HUES48 (cell line): ENCODE measurements around the gene PDZD2.

Source experiments
- H3K27ac ChIP-seq: one replicate; pipeline ENCODE4 v1.7.0; 2013; ENCODE audit warnings: low read depth, low read length, inconsistent platforms
- H3K27me3 ChIP-seq: 2 replicates; pipeline ENCODE4 v1.6.1; 2013; ENCODE audit warnings: mild to moderate bottlenecking, low read length; ENCODE audit not compliant: control insufficient read depth, insufficient read depth
- H3K36me3 ChIP-seq: 2 replicates; pipeline ENCODE4 v1.6.1; 2013; ENCODE audit warnings: low read length; ENCODE audit not compliant: control insufficient read depth, insufficient read depth
- H3K4me1 ChIP-seq: 2 replicates; pipeline ENCODE4 v1.6.1; 2013; ENCODE audit warnings: mild to moderate bottlenecking, low read length; ENCODE audit not compliant: control insufficient read depth, insufficient read depth
- H3K4me3 ChIP-seq: 2 replicates; pipeline ENCODE4 v1.5.1; 2013; ENCODE audit warnings: mild to moderate bottlenecking, low read depth, low read length
- H3K9ac ChIP-seq: 2 replicates; pipeline ENCODE4 v1.6.1; 2013; ENCODE audit warnings: mild to moderate bottlenecking, low read depth, low read length, moderate library complexity
- H3K9me3 ChIP-seq: 2 replicates; pipeline ENCODE4 v1.6.1; 2013; ENCODE audit warnings: low read length; ENCODE audit not compliant: control insufficient read depth, insufficient read depth

The PDZD2 gene

GRCh38 chr5:31638345-31638744, 586 bp upstream of the PDZD2 start:
- H3K4me1 ChIP-seq = peaks cover 14% of the 10 kb centered on the region
- H3K36me3 ChIP-seq = no peaks in the 10 kb centered on the region
- peak overlapping the region; percentile 84 for H3K4me3 ChIP-seq
- H3K9ac ChIP-seq = no peak overlapping the region
- H3K27ac ChIP-seq = peak overlapping the region; percentile 40
- H3K9me3 ChIP-seq = no peaks in the 10 kb centered on the region
- H3K27me3 ChIP-seq = peaks cover 23% of the 10 kb centered on the region

- Histone ChIP-seq H3K4me3 (peak overlapping the region; percentile 84), H3K27ac (no peak overlapping the region), H3K36me3 (no peaks in the 10 kb centered on the region), H3K9me3 (no peaks in the 10 kb centered on the region), H3K9ac (no peak overlapping the region), H3K27me3 (peaks cover 23% of the 10 kb centered on the region), H3K4me1 (peaks cover 14% of the 10 kb centered on the region)
Measured at GRCh38 chr5:31639481-31640411, 815 bp downstream of the PDZD2 start.

- Histone ChIP-seq H3K4me3 (peak overlapping the region; percentile 84; the same call in 1 of the 2 replicates), H3K9ac (no peak overlapping the region), H3K27me3 (peaks cover 23% of the 10 kb centered on the region), H3K9me3 (no peaks in the 10 kb centered on the region), H3K36me3 (no peaks in the 10 kb centered on the region), H3K27ac (no peak overlapping the region), H3K4me1 (peaks cover 14% of the 10 kb centered on the region)
Measured at GRCh38 chr5:31640573-31640972, 1.6 kb downstream of the PDZD2 start.

- Histone ChIP-seq H3K9me3 (no peaks in the 10 kb centered on the region), H3K36me3 (no peaks in the 10 kb centered on the region), H3K27me3 (peaks cover 23% of the 10 kb centered on the region), H3K4me1 (peaks cover 18% of the 10 kb centered on the region), H3K9ac (no peak overlapping the region), H3K4me3 (no peak overlapping the region), H3K27ac (no peak overlapping the region)
Measured at GRCh38 chr5:31641059-31641458, 2.1 kb downstream of the PDZD2 start.

GRCh38 chr5:31641575-31641974, 2.6 kb downstream of the PDZD2 start:
- H3K27me3 ChIP-seq = peaks cover 23% of the 10 kb centered on the region
- peaks cover 15% of the 10 kb centered on the region for H3K4me1 ChIP-seq
- H3K4me3 ChIP-seq = no peak overlapping the region
- H3K36me3 ChIP-seq = no peaks in the 10 kb centered on the region
- H3K9ac ChIP-seq = no peak overlapping the region
- H3K27ac ChIP-seq = no peak overlapping the region
- no peaks in the 10 kb centered on the region for H3K9me3 ChIP-seq

GRCh38 chr5:31645420-31646081, 6.6 kb downstream of the PDZD2 start:
- Histone ChIP-seq H3K27ac (no peak overlapping the region), H3K4me3 (no peak overlapping the region), H3K27me3 (peaks cover 10% of the 10 kb centered on the region), H3K36me3 (no peaks in the 10 kb centered on the region), H3K9ac (no peak overlapping the region), H3K4me1 (peaks cover 9% of the 10 kb centered on the region), H3K9me3 (no peaks in the 10 kb centered on the region)

- Histone ChIP-seq H3K9ac (no peak overlapping the region), H3K9me3 (no peaks in the 10 kb centered on the region), H3K4me3 (no peak overlapping the region), H3K36me3 (no peaks in the 10 kb centered on the region), H3K27me3 (no peaks in the 10 kb centered on the region), H3K27ac (no peak overlapping the region), H3K4me1 (peaks cover 6% of the 10 kb centered on the region)
Measured at GRCh38 chr5:31648326-31648725, 9.4 kb downstream of the PDZD2 start.

GRCh38 chr5:31651241-31651640, 12.3 kb downstream of the PDZD2 start:
- Histone ChIP-seq H3K36me3 (no peaks in the 10 kb centered on the region), H3K9me3 (no peaks in the 10 kb centered on the region), H3K9ac (no peak overlapping the region), H3K4me3 (no peak overlapping the region), H3K27ac (no peak overlapping the region), H3K4me1 (peaks cover 7% of the 10 kb centered on the region), H3K27me3 (no peaks in the 10 kb centered on the region)

- no peak overlapping the region for H3K4me3 ChIP-seq
- no peak overlapping the region for H3K9ac ChIP-seq
- no peak overlapping the region for H3K27ac ChIP-seq
- H3K27me3 ChIP-seq = no peaks in the 10 kb centered on the region
- no peaks in the 10 kb centered on the region for H3K36me3 ChIP-seq
- H3K4me1 ChIP-seq = peaks cover 18% of the 10 kb centered on the region
- H3K9me3 ChIP-seq = no peaks in the 10 kb centered on the region
Measured at GRCh38 chr5:31655491-31655890, 16.6 kb downstream of the PDZD2 start.

- Histone ChIP-seq H3K27ac (no peak overlapping the region), H3K9ac (no peak overlapping the region), H3K4me3 (no peak overlapping the region), H3K9me3 (no peaks in the 10 kb centered on the region), H3K4me1 (peaks cover 18% of the 10 kb centered on the region), H3K27me3 (no peaks in the 10 kb centered on the region), H3K36me3 (no peaks in the 10 kb centered on the region)
Measured at GRCh38 chr5:31656806-31657205, 17.9 kb downstream of the PDZD2 start.

GRCh38 chr5:31657315-31657979, 18.5 kb downstream of the PDZD2 start:
- H3K9ac ChIP-seq = no peak overlapping the region
- no peak overlapping the region for H3K4me3 ChIP-seq
- H3K9me3 ChIP-seq = no peaks in the 10 kb centered on the region
- no peaks in the 10 kb centered on the region for H3K36me3 ChIP-seq
- H3K4me1 ChIP-seq = peaks cover 18% of the 10 kb centered on the region
- no peak overlapping the region for H3K27ac ChIP-seq
- no peaks in the 10 kb centered on the region for H3K27me3 ChIP-seq
